PFSK-1 (cell line): ENCODE measurements around the gene TTLL5.

Source experiments
- FOXP2 ChIP-seq: optimal IDR thresholded peaks from 2 replicates; pipeline ENCODE3; 2011; ENCODE audit warnings: borderline replicate concordance, control low read depth, inconsistent platforms; ENCODE audit not compliant: insufficient read depth; ENCODE audit errors: extremely low read length, extremely low read depth
- POLR2AphosphoS5 ChIP-seq: IDR thresholded peaks from 2 replicates; pipeline ENCODE4 v1.6.1; 2012; ENCODE audit warnings: low read depth, mild to moderate bottlenecking, control low read depth, low read length, moderate library complexity
- REST ChIP-seq, 2 experiments: IDR thresholded peaks; 2 replicates each; pipeline versions ENCODE4 v1.6.1 to v1.8.0; 2011 to 2012; ENCODE audit warnings: low read depth in 2 of 2, low read length in 2 of 2, control low read depth in 1 of 2, inconsistent platforms in 1 of 2, mild to moderate bottlenecking in 1 of 2, moderate library complexity in 1 of 2; ENCODE audit not compliant: insufficient read depth in 1 of 2
- SIN3A ChIP-seq: IDR thresholded peaks from 2 replicates; pipeline ENCODE4 v1.6.1; 2012; ENCODE audit warnings: mild to moderate bottlenecking, low read length, moderate library complexity, borderline replicate concordance; ENCODE audit not compliant: insufficient read depth
- TAF1 ChIP-seq: IDR thresholded peaks from 2 replicates; pipeline ENCODE4 v1.6.1; 2012; ENCODE audit warnings: low read length, control low read depth, borderline replicate concordance; ENCODE audit not compliant: insufficient read depth

The TTLL5 gene

GRCh38 chr14:75985618-75986438 lies 324.8 kb downstream of the TTLL5 start, which contains the start of gene IFT43:
Gene IFT43, plus strand, starts transcription at chr14:75985763. Its CDS starts 24 bp downstream, at chr14:75985787.
- TF ChIP-seq REST (IDR thresholded peaks at IDR 0.05; ENCODE audit: insufficient read depth in 1 of 2, low read depth in 2 of 2, low read length in 2 of 2) (no peak), SIN3A (0 out of 2 replicates have a peak, but pooled peaks have one; percentile 79)

- TF ChIP-seq POLR2AphosphoS5 (no peak), REST (IDR thresholded peaks at IDR 0.05; ENCODE audit: insufficient read depth in 1 of 2, low read depth in 2 of 2, low read length in 2 of 2) (no peak), SIN3A (no peak), TAF1 (no peak)
Measured at GRCh38 chr14:75986439-75986765, 325.4 kb downstream of the TTLL5 start.

- TF ChIP-seq FOXP2 (no peak), SIN3A (no peak), POLR2AphosphoS5 (no peak), REST (IDR thresholded peaks at IDR 0.05; ENCODE audit: insufficient read depth in 1 of 2, low read depth in 2 of 2, low read length in 2 of 2) (no peak), TAF1 (no peak)
Measured at GRCh38 chr14:75987201-75987970, 326.3 kb downstream of the TTLL5 start.

GRCh38 chr14:75989134-75989533 lies 328.1 kb downstream of the TTLL5 start:
- no peak for TF ChIP-seq POLR2AphosphoS5
- TF ChIP-seq REST (IDR thresholded peaks at IDR 0.05; ENCODE audit: insufficient read depth in 1 of 2, low read depth in 2 of 2, low read length in 2 of 2): no peak
- TF ChIP-seq FOXP2: no peak
- TF ChIP-seq SIN3A: no peak
- TF ChIP-seq TAF1: no peak
